HCEC 1CT (cell line): ENCODE measurements around the gene ARPP21.
"Not testable (repeated sequence)": the region's sequence is repeated elsewhere in the genome, so short reads cannot be mapped to it uniquely, and the experiment has no call there.

Source experiments
- DNase-seq: peaks from one replicate; pipeline ENCODE4 v3.0.0-alpha.2; 2017

ARPP21 gene

DNA sequence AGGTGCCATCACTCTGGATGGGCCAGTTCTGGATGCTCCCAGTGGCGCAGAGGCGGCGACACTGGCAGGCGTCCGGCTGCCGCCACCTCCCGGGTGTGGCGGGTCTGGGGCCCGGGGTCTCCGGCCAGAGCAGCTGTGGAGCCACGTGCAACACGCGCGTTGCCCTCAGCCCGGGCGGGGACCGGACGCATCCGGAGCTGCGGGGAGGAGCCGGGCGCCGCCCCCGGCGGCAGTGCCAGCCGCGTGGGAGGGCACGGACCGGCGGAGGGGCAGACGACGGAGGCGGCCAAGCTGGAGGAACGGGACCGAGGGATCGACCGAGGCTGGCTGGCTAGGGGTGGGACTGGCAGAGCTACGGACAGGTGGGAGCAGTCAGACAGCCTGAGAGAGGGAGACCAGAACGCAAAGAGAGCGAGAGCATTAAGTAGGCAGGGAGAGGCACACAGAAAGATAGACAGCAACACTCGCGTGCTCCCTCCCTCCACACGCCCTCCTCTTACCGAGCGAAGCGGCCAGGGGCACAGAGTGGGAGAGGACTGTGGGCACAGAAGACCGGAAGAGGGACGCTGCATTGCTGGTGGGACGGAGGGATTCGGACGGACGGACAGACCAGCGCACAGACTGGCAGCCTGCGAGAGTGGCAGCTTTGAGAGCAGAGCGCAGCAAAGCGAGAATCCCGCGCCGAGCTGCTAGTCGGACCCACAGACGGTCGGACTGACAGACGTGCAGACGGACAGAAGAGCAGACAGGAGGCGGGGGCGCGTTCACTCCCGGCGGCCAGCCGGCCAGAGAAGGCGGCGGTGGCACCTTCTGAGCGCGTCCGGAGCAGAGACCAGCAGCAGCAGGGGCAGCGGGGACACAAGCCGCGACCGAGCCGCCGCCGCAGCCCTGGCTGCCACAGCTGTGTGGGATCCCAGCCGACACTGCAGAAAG lies at the start of gene ARPP21:
ARPP21 (plus strand) TSS at position 272 of the 933 bp plus-strand sequence. CDS start 42,227 bp downstream, outside the sequence.
- DNase-seq = no peak

DNA sequence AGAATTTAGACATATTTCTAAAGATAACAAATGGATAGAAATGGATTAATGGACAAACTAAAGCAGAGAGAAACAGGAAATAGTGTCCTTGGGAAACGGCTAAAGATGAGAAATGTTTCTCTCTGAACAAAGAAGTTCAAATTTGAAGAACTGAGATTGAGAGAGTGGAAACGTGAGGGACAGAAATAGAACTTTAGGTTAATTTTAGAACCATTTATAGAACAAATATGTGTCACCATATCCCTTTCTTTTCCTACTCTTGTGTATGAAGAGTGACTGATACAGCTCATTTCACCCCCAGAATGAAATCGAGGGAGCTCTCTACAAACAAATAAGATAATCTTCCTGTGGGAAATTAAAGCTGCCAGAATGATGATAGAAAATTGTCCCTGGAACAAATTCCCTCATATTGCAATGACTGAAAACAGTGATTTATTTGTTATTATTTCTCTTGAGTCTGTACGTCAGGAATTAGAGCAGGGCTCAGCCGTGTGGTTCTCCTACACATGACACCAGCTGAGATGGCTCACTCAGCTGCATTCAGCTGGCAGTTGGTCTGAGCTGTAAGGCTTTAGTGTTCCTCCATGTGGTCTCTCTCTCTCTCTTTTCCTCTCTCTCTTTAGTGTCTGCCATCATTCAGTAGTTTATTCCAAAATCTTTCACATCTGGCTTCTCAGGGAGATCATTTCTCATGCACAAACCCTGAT lies 46.6 kb upstream of the ARPP21 start:
- no peak for DNase-seq

DNA sequence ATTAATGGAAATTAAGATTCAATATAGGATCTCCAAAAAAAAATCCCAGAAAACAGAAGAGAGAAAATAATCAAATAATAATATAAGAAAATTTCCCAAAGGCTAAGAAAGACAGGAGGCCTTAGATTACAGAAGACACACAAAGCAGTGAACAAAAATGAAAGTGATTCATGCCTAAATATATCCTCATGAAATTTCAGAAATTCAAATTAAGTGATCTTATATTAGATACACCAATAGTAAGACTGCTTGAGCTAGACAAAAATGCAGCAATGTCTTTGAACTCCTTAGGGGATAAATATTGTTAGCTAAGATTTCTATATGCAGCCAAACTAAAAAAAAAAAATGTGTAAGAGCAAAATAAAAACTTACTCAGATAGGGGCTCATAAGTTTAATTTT lies 44.6 kb upstream of the ARPP21 start:
- DNase-seq = no peak

DNA sequence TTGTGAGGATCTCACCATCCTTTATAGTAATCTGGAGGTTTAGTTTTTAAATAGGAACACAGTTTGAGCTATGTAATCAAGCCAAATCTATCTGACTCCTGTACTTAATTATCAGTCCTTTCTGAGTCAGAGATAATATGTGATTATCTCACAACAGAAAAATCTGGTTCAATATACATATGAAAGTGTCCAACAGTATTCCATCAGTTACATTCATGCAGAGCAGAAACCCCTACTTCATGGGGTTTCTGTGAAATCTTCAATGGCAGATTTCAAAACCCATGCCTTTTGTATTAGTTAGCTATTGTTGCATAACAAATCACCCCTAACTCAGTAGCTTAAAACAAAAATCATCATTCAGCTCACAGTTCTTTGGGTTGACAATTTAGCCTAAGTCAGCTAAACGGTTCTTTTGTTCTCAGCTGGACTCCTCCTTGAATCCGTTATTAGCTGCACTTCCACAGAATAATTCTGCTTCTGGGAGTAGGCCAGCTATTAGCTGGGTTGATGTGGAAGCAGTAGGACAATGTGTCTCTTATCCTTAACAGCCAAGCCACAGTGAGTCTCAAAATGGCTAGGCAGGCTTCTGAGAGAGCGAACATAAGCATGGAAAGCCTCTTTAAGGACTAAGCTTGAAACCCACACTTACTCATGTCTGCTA lies 42.9 kb upstream of the ARPP21 start:
- DNase-seq = no peak

DNA sequence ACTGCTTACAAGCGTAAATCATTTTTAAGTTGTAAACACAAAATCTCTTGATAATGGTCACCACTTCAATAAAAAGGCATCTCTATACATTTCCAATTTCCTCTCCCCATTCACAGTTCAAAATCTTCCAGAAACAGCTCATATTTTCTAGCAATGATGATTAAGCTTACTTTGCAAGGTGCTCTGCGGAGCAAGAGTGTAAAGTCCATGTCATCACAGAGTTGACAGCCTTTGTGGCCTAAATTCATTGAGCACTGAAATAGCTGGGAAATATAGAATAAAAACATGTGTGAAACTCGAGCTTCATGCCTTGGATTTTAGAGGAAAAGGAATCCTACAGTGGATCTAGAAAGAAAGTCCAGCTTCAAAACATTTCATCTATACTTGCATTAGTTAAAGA lies 41.8 kb upstream of the ARPP21 start:
- no peak for DNase-seq

DNA sequence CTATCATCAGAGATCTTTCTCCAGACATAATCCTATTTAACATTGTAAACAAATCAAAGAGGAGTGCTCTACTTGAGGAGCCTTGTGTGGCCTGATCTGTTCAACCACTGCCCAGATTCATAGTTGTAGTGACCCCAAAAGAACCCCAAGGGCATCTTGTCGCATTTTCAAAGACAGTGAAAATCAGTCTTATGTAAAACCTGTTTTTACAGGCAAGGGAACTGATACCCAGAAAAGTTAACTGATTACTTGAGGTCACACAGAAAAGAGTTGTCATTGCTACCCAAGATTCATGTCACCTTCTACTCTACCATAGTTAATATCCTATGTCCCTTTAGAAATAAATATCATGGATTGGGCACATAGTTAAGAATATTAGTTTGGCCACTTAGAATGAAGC lies 40.5 kb upstream of the ARPP21 start:
- no peak for DNase-seq

DNA sequence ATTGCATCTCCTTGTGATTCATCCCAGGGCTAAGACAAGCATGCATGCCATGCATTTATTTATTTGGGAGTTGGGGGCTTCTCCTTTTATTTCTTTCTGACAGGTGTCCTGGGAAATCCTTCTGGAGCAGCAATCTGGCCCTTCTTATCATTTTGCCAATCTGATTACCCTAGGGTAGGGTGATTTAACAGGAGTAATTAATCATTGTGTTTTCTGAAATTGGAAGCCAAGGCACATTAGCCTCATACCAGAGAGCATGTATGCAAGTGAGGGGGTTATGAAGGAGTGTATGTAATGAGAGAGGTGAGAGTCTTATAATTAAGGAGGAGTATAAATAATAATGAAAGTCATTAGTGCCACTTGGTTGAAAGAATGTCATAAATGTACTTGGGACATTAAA lies 37.4 kb upstream of the ARPP21 start:
- DNase-seq = no peak

DNA sequence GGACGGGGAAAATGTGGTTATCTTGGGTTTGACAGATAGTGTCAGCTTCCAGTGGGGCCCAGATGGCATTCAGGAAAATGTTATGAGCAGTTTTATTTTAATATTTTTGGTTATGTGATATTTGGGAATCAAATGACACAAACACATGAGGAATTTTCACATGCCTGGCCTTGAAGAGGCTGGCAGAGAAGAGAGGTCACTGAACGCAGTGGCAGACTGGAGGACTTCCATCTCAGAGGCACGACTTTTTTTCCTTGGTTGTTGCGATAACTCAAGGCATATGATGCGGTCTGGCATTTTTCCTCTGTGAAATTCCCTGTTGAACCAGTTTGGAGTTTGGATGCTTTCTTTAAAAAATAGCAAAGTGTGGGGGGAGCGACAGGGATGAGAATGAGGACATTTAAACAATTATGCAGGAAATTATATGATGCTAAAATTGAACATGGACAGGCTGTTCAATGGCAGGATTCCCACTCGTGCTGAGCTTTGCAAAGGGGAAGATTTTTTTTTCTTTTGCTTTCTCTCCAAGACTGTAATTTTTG lies 36.9 kb upstream of the ARPP21 start:
- DNase-seq = no peak

DNA sequence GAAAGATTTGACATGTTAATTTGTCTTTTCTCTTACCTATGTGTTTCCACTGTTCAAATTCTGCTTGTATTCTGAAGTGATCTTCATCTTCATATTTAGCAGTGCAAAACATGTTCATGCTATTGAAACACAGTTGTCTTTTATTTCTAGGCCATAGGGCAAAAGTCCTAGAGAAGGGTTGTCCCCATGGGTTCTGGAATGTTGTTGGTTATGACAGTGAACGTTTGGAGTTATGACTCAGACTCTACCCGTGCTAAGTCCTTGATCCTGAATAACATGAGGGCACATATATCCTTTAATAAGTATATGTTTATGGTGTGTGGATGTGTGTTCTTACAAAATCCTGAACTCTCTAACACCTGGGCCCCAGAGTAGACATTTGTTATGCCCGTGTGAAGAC lies 23.0 kb upstream of the ARPP21 start:
- DNase-seq = no peak

DNA sequence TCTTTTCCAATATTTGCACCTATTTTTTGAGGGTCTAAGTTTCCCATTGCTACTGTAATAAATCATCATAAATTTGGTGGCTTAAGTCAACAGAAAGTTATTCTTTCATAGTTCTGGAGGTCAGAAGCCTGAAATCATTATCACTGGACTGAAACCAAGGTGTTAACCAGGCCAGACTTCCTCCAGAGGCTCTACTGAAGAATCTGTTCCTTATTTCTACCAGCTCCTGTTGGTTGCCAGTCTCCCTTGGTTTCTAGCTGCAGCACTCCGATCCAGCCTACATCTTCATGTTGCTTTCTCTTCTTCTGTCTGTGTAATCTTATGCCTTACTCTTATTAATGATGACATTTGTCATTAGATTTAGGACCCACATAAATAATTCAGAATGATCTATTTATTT lies 22.0 kb upstream of the ARPP21 start:
- DNase-seq = no peak

DNA sequence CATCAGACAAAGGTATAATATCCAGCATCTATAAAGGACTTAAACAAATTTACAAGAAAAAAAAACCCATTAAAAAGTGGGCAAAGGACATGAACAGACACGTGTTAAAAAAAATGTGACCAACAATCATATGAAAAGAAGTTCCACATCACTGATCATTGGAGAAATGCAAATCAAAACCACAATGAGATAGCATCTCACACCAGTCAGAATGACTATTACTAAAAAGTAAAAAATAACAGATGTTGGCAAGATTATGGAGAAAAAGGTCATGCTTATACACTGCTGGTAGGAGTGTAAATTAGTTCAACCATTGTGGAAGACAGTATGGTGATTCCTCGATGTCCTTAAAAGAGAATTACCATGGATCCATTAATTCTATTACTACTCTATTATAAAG lies 19.1 kb upstream of the ARPP21 start:
- not testable (repeated sequence) for DNase-seq

DNA sequence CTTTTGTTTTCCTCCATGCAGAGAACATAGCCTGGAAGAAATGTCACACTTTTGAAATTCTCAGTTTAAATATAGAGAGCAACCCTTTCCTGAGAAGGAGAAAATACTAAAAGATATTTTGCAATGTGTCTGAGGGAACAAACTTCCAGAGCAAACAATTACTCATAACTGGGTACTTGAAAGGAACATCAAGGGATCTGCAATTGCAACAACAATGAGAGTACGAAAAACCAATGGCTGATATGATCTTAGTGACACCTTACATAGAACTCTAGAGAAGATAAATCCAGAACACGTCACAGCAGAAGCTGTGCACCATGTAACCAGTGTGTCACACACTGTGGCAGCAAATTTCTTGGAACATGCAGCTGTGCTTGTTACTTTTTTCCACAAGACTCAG lies 14.6 kb upstream of the ARPP21 start:
- no peak for DNase-seq

DNA sequence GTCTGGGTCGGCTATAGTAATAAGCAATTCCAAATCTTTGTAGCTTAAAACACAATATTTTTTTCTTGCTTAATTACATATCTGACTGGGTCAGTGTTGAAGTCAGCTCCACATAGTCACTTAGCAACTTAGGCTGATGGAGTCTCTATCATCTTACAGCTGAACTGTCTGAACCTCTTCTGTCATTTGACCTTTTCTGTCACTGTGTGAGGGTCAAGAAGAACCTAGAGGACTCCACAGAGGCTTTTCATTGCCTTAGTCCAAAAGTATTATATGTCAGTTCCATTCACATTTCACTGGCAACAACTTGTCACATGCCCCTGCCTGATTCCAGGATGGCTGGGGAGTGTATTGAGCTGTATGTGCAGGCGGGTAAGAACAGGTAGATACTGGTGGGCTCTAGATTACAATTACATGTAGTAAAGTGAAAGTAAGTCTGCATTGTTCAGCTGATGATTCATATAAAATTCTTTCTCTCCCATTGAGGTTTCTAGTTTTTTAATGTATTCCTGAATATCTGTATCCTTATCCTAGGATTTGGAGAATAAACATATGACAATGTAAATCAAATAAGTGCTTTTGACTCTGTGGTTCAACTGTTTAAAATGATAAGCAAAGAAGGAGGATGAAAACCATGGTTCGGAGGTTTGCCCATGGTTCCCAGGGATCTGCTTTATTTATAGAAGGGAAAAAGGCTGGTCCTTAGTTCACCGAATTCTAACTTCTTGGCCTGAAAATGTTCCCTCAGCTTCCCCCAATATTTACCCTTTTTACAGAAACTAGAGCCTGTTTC lies 5.8 kb upstream of the ARPP21 start:
- no peak for DNase-seq

DNA sequence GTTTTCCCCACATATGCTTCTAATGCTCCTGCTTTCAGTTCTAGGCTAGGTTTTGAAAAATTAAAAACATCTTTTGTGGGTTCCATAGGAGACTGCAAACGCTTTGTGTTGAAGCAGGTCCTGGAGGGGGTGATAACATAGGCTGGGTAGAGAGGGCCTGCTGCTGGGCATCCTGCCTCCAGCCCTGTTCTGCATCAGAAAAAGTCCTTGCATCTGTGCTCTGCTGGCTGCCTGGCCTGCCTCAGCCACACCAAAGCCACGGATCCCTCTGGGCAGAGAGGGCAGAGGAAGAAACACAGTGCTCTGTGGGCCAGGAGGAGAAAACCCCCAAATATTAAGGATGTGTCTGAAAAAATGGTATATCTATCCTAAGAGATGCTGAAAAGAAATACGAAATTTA lies 3.9 kb upstream of the ARPP21 start:
- DNase-seq = no peak

DNA sequence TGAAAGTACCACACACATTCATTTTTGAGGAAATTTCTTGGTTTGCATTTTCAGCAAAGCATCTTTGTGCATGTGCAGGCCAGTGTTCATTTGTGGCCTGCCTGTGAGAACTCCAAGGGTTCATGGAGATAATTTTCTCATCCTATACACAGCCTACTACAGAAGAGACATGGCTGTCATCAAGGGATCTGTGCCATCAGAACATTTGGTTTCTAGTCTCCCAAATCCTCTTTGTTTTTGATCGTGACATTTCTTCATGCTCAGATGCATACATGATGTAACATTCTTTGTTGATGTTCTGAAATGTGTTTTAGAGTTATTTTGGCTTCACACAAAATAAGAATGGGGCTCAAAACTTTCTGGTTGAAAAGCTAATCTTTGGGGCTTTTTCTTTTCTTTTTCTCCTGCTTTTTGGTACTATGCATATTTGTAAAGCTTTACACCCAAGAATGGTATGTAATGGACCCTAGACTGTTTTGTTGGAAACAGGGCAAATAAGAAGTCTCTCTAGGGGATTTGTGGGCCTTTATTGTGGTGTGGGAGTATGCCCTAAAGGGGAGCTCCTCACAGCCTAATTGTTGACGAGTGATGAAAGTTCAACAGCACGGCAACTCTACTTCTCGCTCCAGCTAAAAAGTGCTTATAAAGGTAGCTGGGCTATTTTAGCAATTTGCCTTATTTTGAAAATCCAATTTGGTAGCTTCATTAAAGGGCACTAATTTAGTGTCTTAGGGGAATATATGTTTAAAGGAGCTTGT lies 3.2 kb upstream of the ARPP21 start:
- no peak for DNase-seq

DNA sequence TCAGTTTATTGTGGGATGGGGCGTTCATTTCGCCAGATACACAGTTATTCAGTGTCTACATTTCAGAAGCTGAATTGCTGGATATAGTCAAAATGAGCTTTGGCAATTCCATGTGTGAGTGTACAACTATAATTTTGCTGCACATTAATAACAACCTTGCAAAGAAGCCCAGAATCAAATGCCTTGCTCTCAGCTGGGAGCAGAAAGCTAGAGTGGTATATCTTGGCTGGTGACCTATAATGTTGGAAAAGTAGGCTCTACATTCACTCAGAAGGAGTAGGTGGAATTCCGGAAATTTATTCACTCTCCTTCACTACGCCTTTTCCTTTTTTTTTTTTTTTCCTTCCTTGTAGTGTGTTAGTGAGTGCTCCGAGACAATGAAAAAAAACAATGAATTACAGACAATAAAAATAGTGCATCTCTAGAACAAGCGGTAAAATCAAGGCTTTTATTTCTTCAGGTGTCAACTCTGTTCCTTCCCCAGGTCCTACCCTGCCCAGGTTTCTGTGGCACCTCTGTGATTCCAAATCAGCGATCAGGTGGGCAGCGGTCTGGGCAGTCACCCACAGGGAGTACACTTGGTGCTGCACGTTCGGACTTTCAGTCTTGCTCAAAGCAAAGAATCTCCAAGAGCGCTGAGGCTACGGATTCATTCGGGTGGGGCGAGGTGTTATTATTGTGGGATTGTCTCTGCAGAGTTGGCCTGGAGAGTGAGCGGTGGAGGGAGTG lies 910 bp upstream of the ARPP21 start:
- DNase-seq = no peak

DNA sequence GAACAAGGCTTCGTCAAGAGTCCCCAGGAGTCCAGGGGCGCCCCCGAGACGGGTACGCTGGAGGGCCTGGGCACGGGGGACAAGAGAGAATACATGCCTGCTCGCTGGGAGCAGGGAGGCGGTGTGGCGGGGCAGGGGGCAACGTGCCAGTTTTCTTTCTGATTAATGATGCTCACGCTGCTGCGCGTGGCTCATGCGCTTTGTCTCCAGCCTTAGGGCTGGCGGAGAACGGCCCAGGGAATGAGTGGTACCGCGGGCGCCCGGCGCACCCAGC lies 408 bp upstream of the ARPP21 start:
- no peak for DNase-seq

DNA sequence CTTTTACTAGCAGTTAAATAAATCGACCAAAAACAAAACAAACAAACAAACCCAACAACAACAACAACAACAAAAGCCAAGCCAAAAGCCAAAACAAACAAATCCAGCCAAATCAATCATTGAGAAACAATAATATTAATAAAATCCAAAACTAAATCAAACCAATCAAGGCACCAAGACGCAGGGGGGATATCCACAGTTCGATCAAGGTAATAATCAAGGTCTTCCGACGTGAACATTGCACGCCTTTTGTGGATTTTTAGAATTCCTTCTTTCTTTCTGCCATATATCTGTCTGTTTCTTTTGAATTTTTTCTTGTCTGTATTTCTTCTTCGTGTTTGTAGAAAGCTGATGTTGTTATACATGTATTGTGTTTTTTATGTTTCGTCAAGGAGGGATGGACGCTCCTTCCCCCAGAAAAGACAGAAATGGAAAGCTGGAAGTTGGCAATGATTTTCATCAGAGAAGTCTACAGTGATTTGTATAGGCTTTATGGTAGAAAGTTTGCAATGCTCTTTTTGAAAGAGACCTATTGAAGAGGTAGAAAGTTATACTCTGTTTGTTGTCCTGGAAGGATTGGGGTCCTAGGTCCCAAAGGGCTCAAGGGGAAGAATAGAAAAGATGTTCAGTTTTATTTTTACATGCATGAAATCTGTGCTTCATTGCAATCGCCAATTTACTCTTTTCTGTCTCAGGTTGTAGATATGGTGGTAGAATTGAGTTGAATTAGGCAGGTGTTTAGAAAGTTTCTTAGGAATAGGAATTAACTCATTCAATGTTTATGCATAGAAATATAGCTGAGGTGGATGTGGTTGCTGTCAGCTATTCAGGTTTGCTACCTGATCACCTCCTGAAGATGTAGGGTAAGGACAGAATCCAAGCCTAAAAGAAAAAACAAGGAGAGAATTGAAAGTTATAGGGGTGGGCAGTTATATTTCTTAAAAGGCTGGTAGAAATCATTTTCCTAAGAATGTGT lies 1.2 kb downstream of the ARPP21 start:
- no peak for DNase-seq

DNA sequence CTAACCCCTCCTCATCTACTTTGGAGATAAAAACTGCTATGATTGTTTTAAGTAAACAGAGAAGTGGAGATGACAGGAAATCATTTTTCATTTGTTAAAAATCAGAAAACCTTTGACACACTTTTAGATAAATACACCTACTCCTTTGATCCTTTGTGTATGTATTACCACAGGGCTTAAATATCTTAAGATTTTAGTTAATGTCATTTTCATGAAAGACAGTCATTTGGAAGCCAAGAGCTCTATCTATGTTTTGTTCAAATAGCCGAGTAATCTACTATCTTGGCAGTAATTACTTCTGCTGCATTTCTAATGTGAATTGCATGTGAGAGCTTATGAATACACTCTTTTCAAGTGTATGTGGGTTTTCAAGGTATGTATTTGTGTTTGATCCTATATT lies 2.0 kb downstream of the ARPP21 start:
- no peak for DNase-seq

DNA sequence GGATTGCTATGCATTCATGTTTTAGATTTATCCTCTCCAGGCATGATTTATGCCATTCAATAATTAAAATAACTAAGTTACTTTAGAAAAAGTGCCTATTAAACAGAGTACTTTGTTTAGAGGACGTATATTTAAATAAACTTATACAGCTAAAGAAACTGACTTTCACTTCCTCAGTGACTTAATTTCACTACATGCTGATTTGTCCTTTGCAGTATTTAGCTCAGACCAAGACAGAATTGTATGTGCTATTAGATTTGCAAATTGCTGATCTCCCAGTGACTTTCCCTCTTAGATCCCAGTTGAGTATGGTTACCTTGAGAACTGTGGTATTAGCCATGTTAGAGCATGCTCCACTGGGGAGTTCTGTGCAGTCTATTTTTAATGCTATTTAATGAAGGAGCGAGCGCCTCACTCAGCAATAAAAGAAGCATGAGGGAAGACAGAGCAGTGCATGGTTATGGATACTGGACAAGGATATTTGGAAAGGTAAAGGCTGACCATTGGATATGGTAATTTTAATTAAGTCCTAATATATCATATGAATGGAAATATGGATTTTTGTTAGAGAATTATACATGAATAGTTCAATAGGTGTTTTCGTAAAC lies 2.7 kb downstream of the ARPP21 start:
- DNase-seq = no peak
